ENCODE data around the gene PTGDS. TPM values are rescaled to one million over a fixed set of nuclear protein-coding genes. Genes with fewer than 3 reads are reported as not detected.

Gene PTGDS
- total RNA-seq, 1 donor from 2014 or later, result 5.0 TPM

DNA sequence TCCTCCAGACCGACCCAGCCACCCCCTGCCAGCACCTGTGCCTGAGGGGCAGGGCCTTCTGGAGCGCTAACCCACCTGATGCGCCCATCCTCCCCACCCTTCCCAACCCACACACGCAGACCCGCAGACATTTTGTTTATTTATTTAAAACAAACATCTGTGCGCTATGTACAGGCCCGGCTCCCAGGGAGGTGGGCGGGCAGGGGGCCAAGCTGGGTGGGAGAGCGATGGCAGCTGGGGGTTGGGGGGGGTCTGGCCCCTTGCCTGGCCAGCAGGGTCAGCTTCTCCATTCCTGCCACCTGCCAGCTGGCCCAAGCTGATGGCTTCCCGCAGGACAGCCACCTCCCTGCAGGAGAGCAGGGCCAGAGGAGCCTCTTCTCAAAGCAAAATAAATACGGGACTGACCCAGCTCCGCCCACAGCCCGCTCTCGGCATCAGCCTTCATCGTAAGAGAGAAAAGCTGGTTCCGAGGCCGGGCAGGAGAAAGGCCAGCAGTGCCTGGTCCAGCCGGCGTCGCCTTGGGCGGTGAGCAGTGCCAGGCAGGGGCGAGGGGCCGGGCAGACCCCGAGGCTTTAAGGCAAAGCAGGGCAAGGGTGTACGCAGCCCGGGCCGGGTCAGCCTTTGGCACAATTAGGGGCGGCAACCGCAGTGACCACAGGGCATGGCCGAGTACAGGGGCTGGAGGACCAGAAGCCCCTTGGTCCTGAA is 30.0 kb downstream of the PTGDS start:
- Histone ChIP-seq H3K9me3 (ENCODE audit: insufficient read depth, low read depth, low read length) (no peaks in the 10 kb centered on the region), H4K20me1 (ENCODE audit: insufficient read depth, low read length) (no peaks in the 10 kb centered on the region), H3K4me3 (ENCODE audit: insufficient read depth, low read depth, low read length) (no peak overlapping the region), H3K27ac (ENCODE audit: low read depth, low read length) (no peak overlapping the region), H3K4me2 (ENCODE audit: low read length) (no peak overlapping the region), H3K9ac (ENCODE audit: low read length) (no peak overlapping the region), H3K79me2 (ENCODE audit: insufficient read depth, low read length) (no peaks in the 10 kb centered on the region), H2AFZ (ENCODE audit: low read depth, low read length) (no peak overlapping the region), H3K4me1 (ENCODE audit: insufficient read depth, low read length) (peaks cover 4% of the 10 kb centered on the region), H3K36me3 (ENCODE audit: insufficient read depth, low read length) (no peaks in the 10 kb centered on the region), H3K27me3 (ENCODE audit: insufficient read depth, low read length) (no peaks in the 10 kb centered on the region)
- no peak for FAIRE-seq
- TF ChIP-seq, protein P1, sequence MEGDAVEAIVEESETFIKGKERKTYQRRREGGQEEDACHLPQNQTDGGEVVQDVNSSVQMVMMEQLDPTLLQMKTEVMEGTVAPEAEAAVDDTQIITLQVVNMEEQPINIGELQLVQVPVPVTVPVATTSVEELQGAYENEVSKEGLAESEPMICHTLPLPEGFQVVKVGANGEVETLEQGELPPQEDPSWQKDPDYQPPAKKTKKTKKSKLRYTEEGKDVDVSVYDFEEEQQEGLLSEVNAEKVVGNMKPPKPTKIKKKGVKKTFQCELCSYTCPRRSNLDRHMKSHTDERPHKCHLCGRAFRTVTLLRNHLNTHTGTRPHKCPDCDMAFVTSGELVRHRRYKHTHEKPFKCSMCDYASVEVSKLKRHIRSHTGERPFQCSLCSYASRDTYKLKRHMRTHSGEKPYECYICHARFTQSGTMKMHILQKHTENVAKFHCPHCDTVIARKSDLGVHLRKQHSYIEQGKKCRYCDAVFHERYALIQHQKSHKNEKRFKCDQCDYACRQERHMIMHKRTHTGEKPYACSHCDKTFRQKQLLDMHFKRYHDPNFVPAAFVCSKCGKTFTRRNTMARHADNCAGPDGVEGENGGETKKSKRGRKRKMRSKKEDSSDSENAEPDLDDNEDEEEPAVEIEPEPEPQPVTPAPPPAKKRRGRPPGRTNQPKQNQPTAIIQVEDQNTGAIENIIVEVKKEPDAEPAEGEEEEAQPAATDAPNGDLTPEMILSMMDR (IDR thresholded peaks at IDR 0.05; ENCODE audit: insufficient read depth, low read depth, low read length), result no peak
- TF ChIP-seq EZH2 (IDR thresholded peaks at IDR 0.05; ENCODE audit: insufficient read depth, low read length), result no peak
- Mint-ChIP-seq H3K36me3 (ENCODE audit: low read depth, unreplicated experiment) (peaks cover 2% of the 10 kb centered on the region), H3K4me1 (ENCODE audit: low read depth, unreplicated experiment) (no peaks in the 10 kb centered on the region), H3K27ac (ENCODE audit: unreplicated experiment) (no peak overlapping the region), H3K9me3 (ENCODE audit: unreplicated experiment) (no peaks in the 10 kb centered on the region), H3K27me3 (ENCODE audit: low read depth, unreplicated experiment) (no peaks in the 10 kb centered on the region), H3K4me3 (ENCODE audit: unreplicated experiment) (no peak overlapping the region)
- no peak for DNase-seq (ENCODE audit: low read depth)

DNA sequence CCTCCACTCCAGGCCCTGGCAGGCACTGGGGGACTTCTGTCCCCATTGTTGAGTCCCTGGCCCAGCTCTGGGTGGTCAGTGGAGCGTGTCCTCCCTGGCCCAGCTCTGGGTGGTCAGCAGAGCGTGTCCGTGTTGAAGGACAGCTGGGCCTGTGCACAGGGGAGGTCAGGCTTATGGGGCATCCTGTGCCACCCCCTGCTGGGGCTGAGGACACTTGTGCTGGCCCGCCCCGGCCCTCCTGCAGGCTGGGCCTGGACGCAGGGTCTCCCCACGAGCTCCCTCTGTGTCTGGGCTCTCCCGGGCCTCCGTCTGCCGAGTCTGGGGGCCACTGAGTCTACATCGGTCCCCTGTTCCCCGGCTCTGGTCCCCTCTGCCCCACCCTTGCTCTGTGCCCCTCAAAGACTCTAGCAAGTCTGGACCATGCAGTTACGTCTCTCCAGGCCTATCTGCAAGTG is 30.5 kb downstream of the PTGDS start:
- Mint-ChIP-seq H3K36me3 (ENCODE audit: low read depth, unreplicated experiment) (peaks cover 2% of the 10 kb centered on the region), H3K4me1 (ENCODE audit: low read depth, unreplicated experiment) (no peaks in the 10 kb centered on the region), H3K27ac (ENCODE audit: unreplicated experiment) (no peak overlapping the region), H3K9me3 (ENCODE audit: unreplicated experiment) (no peaks in the 10 kb centered on the region), H3K4me3 (ENCODE audit: unreplicated experiment) (no peak overlapping the region), H3K27me3 (ENCODE audit: low read depth, unreplicated experiment) (no peaks in the 10 kb centered on the region)
- H3K4me3 ChIP-seq (ENCODE audit: insufficient read depth, low read depth, low read length), result no peak overlapping the region
- TF ChIP-seq EZH2 (IDR thresholded peaks at IDR 0.05; ENCODE audit: insufficient read depth, low read length), result no peak
- TF ChIP-seq, protein P1 (IDR thresholded peaks at IDR 0.05; ENCODE audit: insufficient read depth, low read depth, low read length), result no peak
- no peaks in the 10 kb centered on the region for H4K20me1 ChIP-seq (ENCODE audit: insufficient read depth, low read length)
- no peak overlapping the region for H3K4me2 ChIP-seq (ENCODE audit: low read length)
- H3K27ac ChIP-seq (ENCODE audit: low read depth, low read length), result no peak overlapping the region
- FAIRE-seq (no peak), DNase-seq (ENCODE audit: low read depth) (no peak)
- no peak overlapping the region for H3K9ac ChIP-seq (ENCODE audit: low read length)
- H3K79me2 ChIP-seq (ENCODE audit: insufficient read depth, low read length), result no peaks in the 10 kb centered on the region
- no peaks in the 10 kb centered on the region for H3K27me3 ChIP-seq (ENCODE audit: insufficient read depth, low read length)
- peaks cover 4% of the 10 kb centered on the region for H3K4me1 ChIP-seq (ENCODE audit: insufficient read depth, low read length)
- no peaks in the 10 kb centered on the region for H3K9me3 ChIP-seq (ENCODE audit: insufficient read depth, low read depth, low read length)
- H3K36me3 ChIP-seq (ENCODE audit: insufficient read depth, low read length), result no peaks in the 10 kb centered on the region
- H2AFZ ChIP-seq (ENCODE audit: low read depth, low read length), result no peak overlapping the region

DNA sequence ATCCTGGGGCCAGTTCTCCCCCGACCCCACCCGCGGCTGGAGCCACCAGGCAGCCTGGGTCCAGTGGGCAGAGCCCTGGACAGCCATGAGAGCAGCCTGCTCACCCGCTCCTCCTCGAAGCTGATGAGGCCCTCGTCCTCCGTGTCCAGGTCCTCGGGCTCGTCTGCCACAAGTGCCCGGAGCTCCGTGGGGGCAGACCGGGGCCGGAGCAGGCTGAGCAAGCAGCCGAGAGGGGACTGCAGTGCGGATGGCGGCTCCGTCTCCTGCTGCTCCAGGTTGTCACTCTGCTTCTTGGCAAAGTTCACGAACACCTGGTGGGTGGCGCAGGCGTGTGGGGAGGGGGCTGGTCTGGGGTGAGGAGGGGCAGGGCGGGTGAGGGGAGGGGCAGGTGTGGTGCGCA is 31.0 kb downstream of the PTGDS start:
- no peak overlapping the region for H3K4me3 Mint-ChIP-seq (ENCODE audit: unreplicated experiment)
- H4K20me1 ChIP-seq (ENCODE audit: insufficient read depth, low read length), result no peaks in the 10 kb centered on the region
- peaks cover 2% of the 10 kb centered on the region for H3K36me3 Mint-ChIP-seq (ENCODE audit: low read depth, unreplicated experiment)
- H3K27ac Mint-ChIP-seq (ENCODE audit: unreplicated experiment), result no peak overlapping the region
- H3K4me1 Mint-ChIP-seq (ENCODE audit: low read depth, unreplicated experiment), result no peaks in the 10 kb centered on the region
- no peaks in the 10 kb centered on the region for H3K36me3 ChIP-seq (ENCODE audit: insufficient read depth, low read length)
- no peaks in the 10 kb centered on the region for H3K9me3 Mint-ChIP-seq (ENCODE audit: unreplicated experiment)
- no peak for FAIRE-seq
- DNase-seq (ENCODE audit: low read depth), result no peak
- H3K79me2 ChIP-seq (ENCODE audit: insufficient read depth, low read length), result no peaks in the 10 kb centered on the region
- H3K27me3 ChIP-seq (ENCODE audit: insufficient read depth, low read length), result no peaks in the 10 kb centered on the region
- H3K27me3 Mint-ChIP-seq (ENCODE audit: low read depth, unreplicated experiment), result no peaks in the 10 kb centered on the region
- no peak for TF ChIP-seq EZH2 (IDR thresholded peaks at IDR 0.05; ENCODE audit: insufficient read depth, low read length)
- TF ChIP-seq, protein P1 (IDR thresholded peaks at IDR 0.05; ENCODE audit: insufficient read depth, low read depth, low read length), result no peak
- H3K9me3 ChIP-seq (ENCODE audit: insufficient read depth, low read depth, low read length), result no peaks in the 10 kb centered on the region
- no peak overlapping the region for H2AFZ ChIP-seq (ENCODE audit: low read depth, low read length)
- H3K4me1 ChIP-seq (ENCODE audit: insufficient read depth, low read length), result peaks cover 4% of the 10 kb centered on the region
- H3K27ac ChIP-seq (ENCODE audit: low read depth, low read length), result no peak overlapping the region
- H3K9ac ChIP-seq (ENCODE audit: low read length), result no peak overlapping the region
- no peak overlapping the region for H3K4me2 ChIP-seq (ENCODE audit: low read length)
- H3K4me3 ChIP-seq (ENCODE audit: insufficient read depth, low read depth, low read length), result no peak overlapping the region
